B cell (primary cell): ENCODE results near the gene PRELID3B. TPM values are rescaled to one million over a fixed set of nuclear protein-coding genes. Genes with fewer than 3 reads are reported as not detected.
"Not testable (repeated sequence)": the region's sequence is repeated elsewhere in the genome, so short reads cannot be mapped to it uniquely, and the experiment has no call there.

Experiments
- ATAC-seq: fragments of 200-7000 bp; cut with Tn5 transposase; one replicate; pipeline ENCODE4 v1.10.0; 2021; ENCODE audit warnings: low read depth, mild to moderate bottlenecking, moderate number of reproducible peaks, moderate library complexity
- CTCF ChIA-PET: fragments of 350-600 bp; sonication (Branson Sonifier 250); formaldehyde crosslinking; loops from one replicate; lab custom pipeline; 2021; ENCODE audit warnings: antibody characterized with exemption, inconsistent platforms; lab: Charles Lee
- POLR2A ChIA-PET: fragments of 350-600 bp; sonication (Branson Sonifier 250); formaldehyde crosslinking; loops from one replicate; lab custom pipeline; 2021; ENCODE audit warnings: antibody characterized with exemption; lab: Charles Lee
- DNase-seq: peaks from one replicate; pipeline ENCODE4 v3.0.0; 2013
- H2AFZ ChIP-seq: 2 replicates; pipeline ENCODE4 v1.6.1; 2012; ENCODE audit warnings: mild to moderate bottlenecking, low read depth, low read length; ENCODE audit not compliant: insufficient read depth, poor library complexity, severe bottlenecking
- H3K27ac ChIP-seq, 2 donors: 1 replicate in 1 of 2; 2 replicates in 1 of 2; pipeline ENCODE4 v1.5.1; 2012 to 2013; ENCODE audit warnings: low read length in 2 of 2, mild to moderate bottlenecking in 2 of 2, moderate library complexity in 1 of 2
- H3K27me3 ChIP-seq, 4 experiments: fragments of 200-600 bp in 1 of 4; sonication (generic) in 1 of 4; replicated peaks in 1 of 4; 1 replicate in 2 of 4; 2 replicates in 2 of 4; pipeline versions ENCODE4 v1.6.1 to v1.7.0; 2013 to 2016; ENCODE audit warnings: low read length in 3 of 4, mild to moderate bottlenecking in 2 of 4, mixed read lengths in 1 of 4, moderate library complexity in 1 of 4; ENCODE audit not compliant: insufficient read depth in 4 of 4, control insufficient read depth in 3 of 4; ENCODE audit errors: control extremely low read depth in 1 of 4
- H3K36me3 ChIP-seq, 2 experiments: replicated peaks in 1 of 2; 1 replicate in 1 of 2; 2 replicates in 1 of 2; pipeline versions ENCODE4 v1.6.1 to v1.7.1; 2013; ENCODE audit warnings: low read length in 1 of 2; ENCODE audit not compliant: insufficient read depth in 2 of 2, control insufficient read depth in 1 of 2; ENCODE audit errors: control extremely low read depth in 1 of 2, extremely low read depth in 1 of 2
- H3K4me1 ChIP-seq, 2 donors: fragments of 200-600 bp in 1 of 2; sonication (generic) in 1 of 2; 1 replicate in 1 of 2; 2 replicates in 1 of 2; pipeline versions ENCODE4 v1.5.1 to v1.6.1; 2013 to 2017; ENCODE audit warnings: low read length in 2 of 2; ENCODE audit not compliant: control insufficient read depth in 2 of 2, insufficient read depth in 2 of 2
- H3K4me2 ChIP-seq: replicated peaks from 2 replicates; pipeline ENCODE3; 2012; ENCODE audit warnings: mild to moderate bottlenecking, low read depth, low read length; ENCODE audit not compliant: poor library complexity, severe bottlenecking
- H3K4me3 ChIP-seq, 5 experiments: fragments of 200-600 bp in 1 of 5; sonication (generic) in 1 of 5; 1 replicate in 3 of 5; 2 replicates in 2 of 5; pipeline versions ENCODE4 v1.5.1 to v1.7.0; 2011 to 2016; ENCODE audit warnings: low read length in 4 of 5, mild to moderate bottlenecking in 4 of 5, low read depth in 2 of 5, control low read depth in 1 of 5, moderate library complexity in 1 of 5; ENCODE audit not compliant: insufficient read depth in 1 of 5; ENCODE audit errors: control extremely low read depth in 1 of 5, extremely low read depth in 1 of 5
- H3K79me2 ChIP-seq: fragments of 200-600 bp; sonication (generic); one replicate; pipeline ENCODE4 v1.6.0; 2016; ENCODE audit warnings: low read length; ENCODE audit not compliant: control insufficient read depth, insufficient read depth
- H3K9ac ChIP-seq: fragments of 200-600 bp; sonication (generic); 2 replicates; pipeline ENCODE4 v1.6.1; 2017; ENCODE audit warnings: mild to moderate bottlenecking, low read length, moderate library complexity
- H3K9me3 ChIP-seq, 3 donors: one replicate each; pipeline versions ENCODE4 v1.6.1 to v1.7.1; 2013; ENCODE audit warnings: low read length in 2 of 3; ENCODE audit not compliant: control insufficient read depth in 2 of 3, insufficient read depth in 1 of 3; ENCODE audit errors: control extremely low read depth in 1 of 3
- H4K20me1 ChIP-seq: 2 replicates; pipeline ENCODE4 v1.6.0; 2012; ENCODE audit warnings: mild to moderate bottlenecking, low read length; ENCODE audit not compliant: insufficient read depth, control insufficient read depth, poor library complexity, severe bottlenecking
- H3K27ac Mint-ChIP-seq: one replicate; pipeline ENCODE4 v1.8.0; 2021; ENCODE audit warnings: mixed read lengths
- H3K27me3 Mint-ChIP-seq: one replicate; pipeline ENCODE4 v1.8.0; 2021; ENCODE audit warnings: mixed read lengths
- H3K4me1 Mint-ChIP-seq: one replicate; pipeline ENCODE4 v1.8.0; 2021; ENCODE audit warnings: mixed read lengths
- H3K4me3 Mint-ChIP-seq: one replicate; pipeline ENCODE4 v1.8.0; 2021; ENCODE audit warnings: mixed read lengths
- H3K9me3 Mint-ChIP-seq: one replicate; pipeline ENCODE4 v1.8.0; 2022; ENCODE audit warnings: mixed read lengths; ENCODE audit not compliant: insufficient read depth
- CTCF ChIP-seq: fragments of 200-600 bp; IDR thresholded peaks from one replicate; pipeline ENCODE4 v1.8.0; 2022; ENCODE audit warnings: antibody characterized with exemption, mild to moderate bottlenecking
- EZH2 ChIP-seq: IDR thresholded peaks from 2 replicates; pipeline ENCODE4 v1.6.1; 2012; ENCODE audit warnings: borderline replicate concordance, low read depth, mild to moderate bottlenecking, moderate library complexity, low read length; ENCODE audit not compliant: insufficient read depth, poor library complexity, severe bottlenecking
- WGBS: methylation state at CpG from one replicate; pipeline ENCODE4 v1.1.5; 2013; ENCODE audit warnings: missing lambda C conversion rate; ENCODE audit not compliant: insufficient coverage; 5-methylcytosine and 5-hydroxymethylcytosine counted together
- intact Hi-C: fragments of 100-400 bp; cut with micrococcal nuclease; formaldehyde crosslinking; loops from one replicate; pipeline ENCODE4 v1.10.0; 2022
- polyA plus RNA-seq: library from polyadenylated mRNA; depleted of rRNA; stranded (reverse); fragments of >200 nt; gene quantifications from 2 replicates; pipeline ENCODE4 v1.2.3, GENCODE V29; 2012
- total RNA-seq, 2 donors: library from RNA; stranded (reverse); fragments of 120-200 nt in 1 of 2; gene quantifications; 1 replicate in 1 of 2; 2 replicates in 1 of 2; pipeline versions ENCODE4 v1.2.3 to v1.2.4, GENCODE V29; 2013 to 2022

Gene PRELID3B
- total and polyA plus RNA-seq, 2 donors (not counting 1 experiment from before 2014, with no cell fraction given): 24.1 to 46.8 TPM

DNA sequence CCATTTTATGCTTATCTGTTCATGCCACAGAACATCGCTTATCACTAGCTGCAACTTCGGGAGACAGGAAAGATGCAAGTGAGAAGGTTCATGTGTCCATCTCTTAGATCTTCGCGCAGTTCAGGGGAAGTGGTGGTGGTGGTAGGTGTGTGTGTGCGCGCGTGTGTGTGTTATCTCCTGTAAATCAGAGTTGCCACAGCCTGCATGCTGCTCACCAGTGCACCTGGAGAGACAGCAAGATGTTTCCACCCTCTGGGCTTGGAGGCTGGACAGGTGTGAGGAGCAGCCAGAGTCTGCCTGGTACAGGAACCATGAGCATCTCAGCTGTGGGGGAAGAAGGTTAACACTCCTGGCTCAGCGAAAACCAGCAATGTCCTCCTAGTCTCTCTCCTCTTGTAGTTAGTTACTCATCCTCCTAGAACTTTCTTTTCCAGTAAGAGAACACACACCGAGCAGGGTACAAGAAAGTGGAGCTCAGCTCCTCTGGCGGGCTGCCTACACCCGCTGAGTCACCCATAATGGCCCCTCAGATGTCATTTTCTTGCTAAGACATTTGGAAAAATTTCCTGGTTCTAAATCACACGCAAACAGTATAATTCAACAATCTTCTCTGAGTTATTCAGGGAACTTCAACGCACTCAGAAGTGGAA lies 28.5 kb downstream of the PRELID3B start:
- WGBS: 54% methylated on average over 11 of the region's 13 CpGs
- no peak for ATAC-seq
- no peak overlapping the region for H3K4me2 ChIP-seq
- peaks cover 31% of the 10 kb centered on the region for H3K79me2 ChIP-seq
- H3K36me3 ChIP-seq: no peaks in the 10 kb centered on the region
- no peaks in the 10 kb centered on the region for H3K27me3 Mint-ChIP-seq
- H3K4me3 ChIP-seq: no peak overlapping the region
- no peaks in the 10 kb centered on the region for H4K20me1 ChIP-seq
- intact Hi-C loops: no loop called here
- no peaks in the 10 kb centered on the region for H3K9me3 Mint-ChIP-seq
- TF ChIP-seq EZH2 (no peak), CTCF (no peak)
- H3K9ac ChIP-seq: no peak overlapping the region
- peak overlapping the region; percentile 19 for H3K4me3 Mint-ChIP-seq
- H2AFZ ChIP-seq: no peak overlapping the region
- peaks cover 56% of the 10 kb centered on the region for H3K4me1 Mint-ChIP-seq
- ChIA-PET CTCF (no interaction called here), POLR2A (no interaction called here)
- no peaks in the 10 kb centered on the region for H3K9me3 ChIP-seq
- peaks cover 23 to 28% of the 10 kb centered on the region in 2 donors for H3K4me1 ChIP-seq
- H3K27ac Mint-ChIP-seq: peak overlapping the region; percentile 61
- H3K27ac ChIP-seq: no peak overlapping the region
- DNase-seq: no peak
- no peaks in the 10 kb centered on the region for H3K27me3 ChIP-seq

- Histone ChIP-seq H3K9ac (no peak overlapping the region), H3K27me3 (no peaks in the 10 kb centered on the region), H2AFZ (no peak overlapping the region), H3K4me2 (no peak overlapping the region), H4K20me1 (no peaks in the 10 kb centered on the region), H3K79me2 (peaks cover 23% of the 10 kb centered on the region), H3K4me3 (no peak overlapping the region), H3K36me3 (no peaks in the 10 kb centered on the region), H3K4me1 (peaks cover 28 to 36% of the 10 kb centered on the region in 2 donors), H3K27ac (no peak overlapping the region), H3K9me3 (peaks cover 0 to under 1% (median 0%) of the 10 kb centered on the region in 3 donors)
- peaks cover 62% of the 10 kb centered on the region for H3K4me1 Mint-ChIP-seq
- no peaks in the 10 kb centered on the region for H3K9me3 Mint-ChIP-seq
- POLR2A ChIA-PET: no interaction called here
- DNase-seq (no peak), ATAC-seq (no peak)
- 98% methylated on average over 13 of the region's 17 CpGs for WGBS
- TF ChIP-seq CTCF (no peak), EZH2 (no peak)
- no peak overlapping the region for H3K4me3 Mint-ChIP-seq
- CTCF ChIA-PET: no interaction called here
- intact Hi-C loops: no loop called here
- H3K27ac Mint-ChIP-seq: peak overlapping the region; percentile 61
- H3K27me3 Mint-ChIP-seq: no peaks in the 10 kb centered on the region
These were observed 29.3 kb downstream of the PRELID3B start for GRCh38 chr20:59013031-59013951.

DNA sequence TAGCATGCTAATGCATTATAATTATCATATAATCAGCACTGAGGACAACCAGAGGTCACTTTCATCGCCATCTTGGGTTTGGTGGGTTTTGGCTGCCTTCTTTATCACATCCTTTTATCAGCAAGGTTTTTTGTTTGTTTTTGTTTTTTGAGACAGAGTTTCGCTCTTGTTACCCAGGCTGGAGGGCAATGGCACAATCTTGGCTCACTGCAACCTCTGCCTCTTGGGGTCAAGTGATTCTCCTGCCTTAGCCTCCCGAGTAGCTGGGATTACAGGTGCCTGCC lies 30.8 kb downstream of the PRELID3B start:
- H3K27me3 Mint-ChIP-seq, ATAC-seq, H3K27ac Mint-ChIP-seq, H3K9me3 Mint-ChIP-seq, H3K9ac ChIP-seq, intact Hi-C loops, H2AFZ ChIP-seq, H3K4me3 Mint-ChIP-seq, H3K9me3 ChIP-seq, POLR2A ChIA-PET, H4K20me1 ChIP-seq, H3K36me3 ChIP-seq, H3K4me3 ChIP-seq, H3K4me2 ChIP-seq, CTCF ChIA-PET, H3K27me3 ChIP-seq, H3K27ac ChIP-seq, DNase-seq: not testable (repeated sequence)
- Histone ChIP-seq H3K79me2 (peaks cover 30% of the 10 kb centered on the region), H3K4me1 (peaks cover 27 to 35% of the 10 kb centered on the region in 2 donors)
- peaks cover 59% of the 10 kb centered on the region for H3K4me1 Mint-ChIP-seq
- 92% methylated on average over 2 of the region's 3 CpGs for WGBS
